Naive B cell (primary cell): ENCODE measurements around the gene WDR4. TPM values are rescaled to one million over a fixed set of nuclear protein-coding genes. Genes with fewer than 3 reads are reported as not detected.
"Not testable (repeated sequence)": the region's sequence is repeated elsewhere in the genome, so short reads cannot be mapped to it uniquely, and the experiment has no call there.

ENCODE experiments used
- ATAC-seq, 2 donors: fragments of 150-1000 bp; cut with Tn5 transposase; 2 replicates each; pipeline ENCODE4 v1.10.0; 2021; ENCODE audit warnings: low read depth in 2 of 2, mild to moderate bottlenecking in 2 of 2, moderate library complexity in 2 of 2
- DNase-seq: peaks from one replicate; pipeline ENCODE4 v3.0.0; 2022
- H3K27ac Mint-ChIP-seq, 6 donors: one replicate each; pipeline ENCODE4 v1.8.0; 2020 to 2022; ENCODE audit warnings: mild to moderate bottlenecking in 6 of 6, mixed read lengths in 6 of 6, moderate library complexity in 5 of 6, inconsistent platforms in 2 of 6
- H3K27me3 Mint-ChIP-seq, 3 donors: one replicate each; pipeline ENCODE4 v1.8.0; 2021 to 2022; ENCODE audit warnings: mixed read lengths in 3 of 3, mild to moderate bottlenecking in 1 of 3
- H3K36me3 Mint-ChIP-seq, 2 donors: one replicate each; pipeline ENCODE4 v1.8.0; 2020 to 2022; ENCODE audit warnings: mixed read lengths in 2 of 2, inconsistent platforms in 1 of 2, mild to moderate bottlenecking in 1 of 2
- H3K4me1 Mint-ChIP-seq, 3 donors: one replicate each; pipeline ENCODE4 v1.8.0; 2020 to 2022; ENCODE audit warnings: mixed read lengths in 3 of 3, inconsistent platforms in 1 of 3, mild to moderate bottlenecking in 1 of 3, moderate library complexity in 1 of 3
- H3K4me3 Mint-ChIP-seq, 8 donors: one replicate each; pipeline ENCODE4 v1.8.0; 2020 to 2022; ENCODE audit warnings: mild to moderate bottlenecking in 8 of 8, mixed read lengths in 8 of 8, moderate library complexity in 8 of 8, inconsistent platforms in 2 of 8
- H3K9me3 Mint-ChIP-seq, 7 donors: one replicate each; pipeline ENCODE4 v1.8.0; 2020 to 2022; ENCODE audit warnings: mixed read lengths in 7 of 7, mild to moderate bottlenecking in 5 of 7, inconsistent platforms in 2 of 7, moderate library complexity in 1 of 7
- polyA plus RNA-seq, 6 donors: library from polyadenylated mRNA; unstranded; fragments of 300-500 nt; fragmentation: Illumina TruSeq; gene quantifications; one replicate each; pipeline ENCODE4 v1.2.3, GENCODE V29; 2021; ENCODE audit warnings: low read depth in 6 of 6

The WDR4 gene
- polyA plus RNA-seq, 6 donors from 2014 or later: 8.7 to 18.4 (median 10.5) TPM

DNA sequence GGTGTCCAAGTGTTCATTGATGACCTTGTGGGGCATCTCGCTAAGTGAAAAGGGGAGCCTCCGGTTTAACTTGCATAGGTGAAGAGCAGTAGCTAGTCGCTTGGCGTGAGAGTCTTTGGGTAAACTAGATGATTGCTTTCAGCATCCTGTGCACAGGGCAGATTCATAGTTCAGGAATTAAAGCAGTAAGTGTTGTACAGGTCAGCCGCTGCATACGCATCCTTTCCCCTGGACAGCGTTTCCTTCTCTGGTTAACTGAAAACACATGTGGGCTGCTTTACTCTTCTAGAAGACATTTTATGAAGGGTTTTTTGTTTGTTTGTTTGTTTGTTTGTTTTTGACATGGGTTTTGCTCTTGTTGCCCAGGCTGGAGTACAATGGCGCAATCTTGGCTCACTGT is 25.9 kb upstream of the WDR4 start:
- no peak for DNase-seq
- Mint-ChIP-seq H3K4me1 (peaks cover 0 to 2% (median 0%) of the 10 kb centered on the region in 3 donors), H3K27ac (no peak overlapping the region), H3K27me3 (no peaks in the 10 kb centered on the region), H3K9me3 (peaks cover 0 to 3% (median 0%) of the 10 kb centered on the region in 7 donors), H3K4me3 (no peak overlapping the region), H3K36me3 (peaks cover 14 to 18% of the 10 kb centered on the region in 2 donors)
- no peak for ATAC-seq

DNA sequence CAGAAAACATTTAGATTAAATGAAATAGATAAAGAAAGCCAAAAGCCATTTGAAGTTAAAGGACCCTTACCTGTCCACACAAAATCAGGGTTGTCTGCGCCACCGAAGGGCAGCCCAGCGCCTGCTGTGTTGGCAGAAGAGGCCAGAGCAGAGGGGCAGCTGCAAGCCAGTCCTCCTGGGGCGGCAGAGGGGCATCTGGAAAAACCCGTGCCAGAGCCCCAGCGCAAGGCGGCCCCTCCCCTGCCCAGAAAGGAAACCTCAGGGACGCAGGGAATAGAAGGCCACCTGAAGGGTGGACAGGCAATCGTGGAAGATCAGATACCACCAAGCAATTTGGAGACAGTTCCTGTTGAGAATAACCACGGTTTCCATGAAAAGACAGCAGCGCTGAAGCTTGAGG is 24.5 kb upstream of the WDR4 start:
- Mint-ChIP-seq H3K4me3 (no peak overlapping the region), H3K9me3 (peaks cover 0 to 3% (median 0%) of the 10 kb centered on the region in 7 donors), H3K4me1 (peaks cover under 1 to 5% (median 2%) of the 10 kb centered on the region in 3 donors), H3K27ac (no peak overlapping the region), H3K36me3 (peaks cover 11 to 18% of the 10 kb centered on the region in 2 donors), H3K27me3 (no peaks in the 10 kb centered on the region)
- no peak for DNase-seq
- ATAC-seq: no peak

DNA sequence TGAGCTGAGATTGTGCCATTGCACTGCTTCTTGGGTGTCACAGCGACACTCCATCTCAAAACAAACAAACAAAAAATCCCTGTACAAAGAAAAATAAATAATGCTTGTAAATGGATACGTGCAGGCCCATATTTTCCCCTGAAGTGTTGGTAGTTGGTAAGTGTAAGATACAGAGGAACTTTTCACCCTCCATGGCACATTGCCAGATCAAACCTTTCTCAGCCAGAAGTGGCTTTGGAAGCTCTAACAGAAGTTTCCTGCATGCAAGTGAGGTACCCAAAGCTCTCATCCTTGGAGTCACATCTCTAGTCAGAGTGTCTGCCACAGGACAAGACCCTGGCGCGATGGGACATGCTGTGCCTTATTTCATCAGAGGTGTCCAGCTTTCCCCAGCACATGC is 21.1 kb upstream of the WDR4 start:
- DNase-seq: no peak
- H3K27me3 Mint-ChIP-seq: no peaks in the 10 kb centered on the region
- no peak for ATAC-seq
- no peak overlapping the region for H3K27ac Mint-ChIP-seq
- no peaks in the 10 kb centered on the region for H3K9me3 Mint-ChIP-seq
- peaks cover 8 to 13% (median 12%) of the 10 kb centered on the region in 3 donors for H3K4me1 Mint-ChIP-seq
- H3K36me3 Mint-ChIP-seq: peaks cover 7 to 10% of the 10 kb centered on the region in 2 donors
- no peak overlapping the region for H3K4me3 Mint-ChIP-seq

DNA sequence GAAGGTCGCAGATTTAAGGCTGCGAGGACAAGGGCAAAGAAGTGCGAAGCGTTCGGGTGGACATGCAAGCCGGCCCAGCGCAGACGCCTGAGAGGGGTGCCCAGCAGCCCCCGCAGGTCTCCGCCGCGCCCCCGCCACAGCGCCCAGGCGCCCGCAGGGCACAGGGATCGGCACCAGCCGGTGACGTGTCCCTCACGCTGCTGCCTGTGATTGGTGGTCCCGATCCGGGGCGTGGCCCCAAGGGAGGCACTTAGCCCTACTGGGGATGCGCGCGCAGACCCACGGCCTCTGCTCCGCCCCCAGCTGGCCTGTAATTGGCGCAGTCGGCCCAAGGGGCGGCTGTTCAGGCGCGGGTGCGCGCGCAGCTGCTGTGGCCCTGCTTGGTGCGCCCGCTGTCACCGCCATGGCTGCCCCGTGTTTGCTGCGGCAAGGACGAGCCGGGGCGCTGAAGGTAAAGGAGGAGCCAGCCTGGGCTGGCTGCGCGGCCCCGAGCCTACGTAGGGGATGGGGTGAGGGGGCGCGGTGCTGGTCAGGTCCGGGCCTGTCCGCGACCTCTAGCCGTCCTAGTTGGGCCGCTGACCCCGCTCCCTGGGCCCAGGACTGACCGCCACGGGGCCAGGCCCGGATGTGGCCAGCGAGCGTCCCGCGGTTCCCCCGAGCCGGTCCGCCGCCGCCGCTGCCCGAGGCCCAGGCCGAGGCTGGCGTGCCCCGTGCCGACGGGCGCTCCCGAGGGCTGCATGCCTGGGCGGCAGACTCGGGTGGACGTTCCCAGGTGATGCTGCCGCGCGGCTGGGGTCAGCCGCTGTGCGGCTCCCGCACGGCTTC is 13.8 kb upstream of the WDR4 start, which contains the start of gene NDUFV3:
Gene NDUFV3 (plus strand): TSS at position 379 of the 825 bp plus-strand sequence. CDS start 25 bp downstream, at position 404.
- H3K36me3 Mint-ChIP-seq: peaks cover 0 to 4% of the 10 kb centered on the region in 2 donors

DNA sequence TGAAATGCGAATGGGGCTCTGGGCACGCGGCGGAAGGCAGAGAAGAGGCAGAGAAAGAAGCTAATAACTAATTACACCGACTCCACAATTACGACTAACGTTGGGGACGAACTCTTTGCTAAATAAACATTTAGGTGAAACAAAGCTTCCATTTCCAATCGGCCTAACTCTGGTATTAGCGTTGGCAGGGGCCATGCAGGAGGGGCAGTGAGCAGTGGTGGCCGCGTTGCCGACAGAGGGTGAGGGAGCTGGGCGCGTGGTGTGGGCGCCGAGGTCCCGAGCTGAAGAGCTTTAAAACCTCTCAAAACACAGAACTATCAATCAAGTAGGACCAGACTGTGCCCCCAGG is 13.2 kb upstream of the WDR4 start:
- Mint-ChIP-seq H3K36me3 (no peaks in the 10 kb centered on the region), H3K4me3 (peak overlapping the region; percentile 84 to 95 (median 92)), H3K27ac (peak overlapping the region; percentile 91 to 99 (median 96)), H3K4me1 (peaks cover 6 to 14% (median 12%) of the 10 kb centered on the region in 3 donors), H3K9me3 (no peaks in the 10 kb centered on the region), H3K27me3 (no peaks in the 10 kb centered on the region)
- DNase-seq (no peak), ATAC-seq (peak; percentile 17 to 24)

More for the DNA sequence above, 13.8 kb upstream of the WDR4 start, which contains the start of gene NDUFV3:
- Mint-ChIP-seq H3K27ac (peak within 1 kb of the TSS; percentile 91 to 99 (median 96)), H3K4me1 (peaks cover 8 to 16% (median 12%) of the 10 kb centered on the region in 3 donors), H3K9me3 (no peaks in the 10 kb centered on the region), H3K27me3 (no peaks in the 10 kb centered on the region), H3K4me3 (peak within 1 kb of the TSS; percentile 84 to 95 (median 93))
- DNase-seq (peak; percentile 98), ATAC-seq (peak; percentile 90)

DNA sequence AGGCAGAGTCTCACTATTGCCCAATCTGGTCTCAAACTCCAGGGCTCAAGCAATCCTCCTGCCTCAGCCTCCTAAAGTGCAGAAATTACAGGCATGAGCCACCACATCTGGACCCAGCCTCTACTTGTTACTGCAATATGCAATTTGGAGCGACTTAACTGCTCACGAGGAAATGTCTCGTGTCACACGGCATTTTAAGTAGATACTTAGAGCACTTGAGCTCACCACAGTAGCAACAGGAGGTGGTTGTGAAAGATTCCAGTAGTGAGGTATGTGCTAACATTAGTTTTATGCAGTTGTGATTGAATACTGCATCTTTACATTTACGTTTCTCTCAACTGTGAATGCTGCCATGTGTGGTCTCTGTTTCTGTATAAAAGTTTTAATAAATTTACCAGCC is 8.0 kb upstream of the WDR4 start:
- H3K4me3 Mint-ChIP-seq: no peak overlapping the region
- peaks cover 1 to 2% (median 2%) of the 10 kb centered on the region in 3 donors for H3K4me1 Mint-ChIP-seq
- no peaks in the 10 kb centered on the region for H3K27me3 Mint-ChIP-seq
- ATAC-seq (no peak), DNase-seq (no peak)
- H3K36me3 Mint-ChIP-seq: no peaks in the 10 kb centered on the region
- H3K9me3 Mint-ChIP-seq: no peaks in the 10 kb centered on the region
- no peak overlapping the region for H3K27ac Mint-ChIP-seq

DNA sequence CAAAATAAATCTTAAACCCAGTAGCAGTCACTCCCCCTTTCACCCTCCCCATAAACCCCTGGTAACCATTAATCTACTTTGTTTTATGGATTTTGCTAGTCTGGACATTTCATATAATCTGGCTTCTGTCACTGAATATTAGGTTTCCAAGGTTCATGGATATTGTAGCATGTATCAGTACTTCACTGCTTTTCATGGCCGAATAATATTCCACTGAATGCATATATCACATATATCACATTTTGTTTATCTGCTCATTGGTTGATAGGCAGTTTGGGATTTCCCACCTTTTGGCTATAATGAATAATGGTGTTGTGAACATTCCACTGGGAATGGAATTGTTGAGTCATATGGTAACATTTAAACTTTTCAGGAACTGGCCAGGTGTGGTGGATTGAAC is 4.6 kb upstream of the WDR4 start:
- no peaks in the 10 kb centered on the region for H3K9me3 Mint-ChIP-seq
- DNase-seq (no peak), ATAC-seq (no peak)
- H3K27me3 Mint-ChIP-seq: no peaks in the 10 kb centered on the region
- peak overlapping the region in 1 of 8 donors; percentile 48 for H3K4me3 Mint-ChIP-seq
- peaks cover 15 to 21% (median 18%) of the 10 kb centered on the region in 3 donors for H3K4me1 Mint-ChIP-seq
- H3K36me3 Mint-ChIP-seq: no peaks in the 10 kb centered on the region
- H3K27ac Mint-ChIP-seq: no peak overlapping the region

DNA sequence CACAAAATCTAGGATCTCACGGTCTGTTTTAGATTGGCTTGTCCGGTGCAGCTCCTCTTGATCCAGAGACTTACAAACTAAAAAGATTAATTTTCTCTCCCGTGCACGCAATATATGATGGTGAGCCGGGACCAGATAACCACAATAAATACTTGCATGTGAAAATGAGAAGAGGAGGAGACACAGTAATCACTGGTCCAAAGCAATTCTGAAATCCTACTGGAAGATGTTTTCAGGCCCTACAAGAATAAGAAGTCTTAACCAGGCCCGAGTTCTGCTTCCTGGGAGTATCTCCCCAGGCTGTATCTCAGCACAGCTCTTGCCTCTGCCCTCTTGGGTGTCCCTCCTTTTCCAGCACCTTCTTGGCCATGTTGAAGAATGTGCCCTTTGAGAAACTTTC is 1.0 kb upstream of the WDR4 start:
- H3K36me3 Mint-ChIP-seq: peaks cover 0 to 5% of the 10 kb centered on the region in 2 donors
- H3K27ac Mint-ChIP-seq: peak overlapping the region; percentile 96 to 100 (median 99)
- no peak for ATAC-seq
- peak overlapping the region; percentile 95 to 100 (median 98) for H3K4me3 Mint-ChIP-seq
- no peaks in the 10 kb centered on the region for H3K27me3 Mint-ChIP-seq
- no peak for DNase-seq
- no peaks in the 10 kb centered on the region for H3K9me3 Mint-ChIP-seq
- H3K4me1 Mint-ChIP-seq: peaks cover 27 to 40% (median 28%) of the 10 kb centered on the region in 3 donors

DNA sequence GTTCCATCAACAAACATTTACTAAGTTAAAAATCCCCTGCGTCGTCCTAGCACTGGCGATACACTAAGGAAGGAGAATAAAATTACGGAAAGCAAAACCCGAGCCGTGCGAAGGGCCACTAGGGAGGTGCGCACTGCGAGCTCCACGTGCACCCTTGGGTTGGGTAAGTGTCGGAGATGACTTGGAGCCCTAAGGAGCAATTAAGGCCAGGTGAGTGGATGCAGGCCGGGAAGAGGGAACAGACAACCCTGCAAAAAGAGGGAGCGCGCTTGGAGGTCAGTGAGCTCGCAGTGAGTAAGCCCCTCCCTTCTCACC is 704 bp downstream of the WDR4 start:
- Mint-ChIP-seq H3K4me1 (peaks cover 27 to 40% (median 28%) of the 10 kb centered on the region in 3 donors), H3K36me3 (peaks cover 0 to 7% of the 10 kb centered on the region in 2 donors), H3K27ac (peak overlapping the region; percentile 96 to 100 (median 98)), H3K4me3 (peak overlapping the region; percentile 95 to 100 (median 98)), H3K9me3 (no peaks in the 10 kb centered on the region), H3K27me3 (no peaks in the 10 kb centered on the region)
- ATAC-seq: peak in 1 of 2 donors; percentile 1
- peak; percentile 13 for DNase-seq

DNA sequence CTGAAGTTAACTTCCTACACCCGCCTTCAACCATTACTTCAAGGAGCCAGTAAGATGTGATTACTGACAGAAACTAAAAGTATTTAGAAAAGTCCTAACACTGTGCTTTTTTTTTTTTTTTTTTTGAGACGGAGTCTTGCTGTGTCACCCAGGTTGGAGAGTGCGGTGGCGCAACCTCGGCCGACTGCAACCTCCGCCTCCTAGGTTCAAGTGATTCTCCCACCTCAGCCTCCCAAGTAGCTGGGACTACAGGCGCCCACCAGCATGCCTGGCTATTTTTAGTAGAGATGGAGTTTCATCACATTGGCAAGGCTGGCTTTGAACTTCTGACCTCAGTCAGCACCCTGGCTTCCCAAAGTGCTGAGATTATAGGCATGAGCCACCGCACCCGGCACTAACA is 3.5 kb downstream of the WDR4 start:
- Mint-ChIP-seq H3K4me1 (peaks cover 25 to 38% (median 26%) of the 10 kb centered on the region in 3 donors), H3K4me3 (peak overlapping the region in 1 of 8 donors; percentile 96), H3K36me3 (peaks cover 6 to 16% of the 10 kb centered on the region in 2 donors), H3K27ac (peak overlapping the region in 2 of 6 donors; percentile 44 to 89)
- not testable (repeated sequence) for H3K27me3 Mint-ChIP-seq, DNase-seq, H3K9me3 Mint-ChIP-seq, ATAC-seq

DNA sequence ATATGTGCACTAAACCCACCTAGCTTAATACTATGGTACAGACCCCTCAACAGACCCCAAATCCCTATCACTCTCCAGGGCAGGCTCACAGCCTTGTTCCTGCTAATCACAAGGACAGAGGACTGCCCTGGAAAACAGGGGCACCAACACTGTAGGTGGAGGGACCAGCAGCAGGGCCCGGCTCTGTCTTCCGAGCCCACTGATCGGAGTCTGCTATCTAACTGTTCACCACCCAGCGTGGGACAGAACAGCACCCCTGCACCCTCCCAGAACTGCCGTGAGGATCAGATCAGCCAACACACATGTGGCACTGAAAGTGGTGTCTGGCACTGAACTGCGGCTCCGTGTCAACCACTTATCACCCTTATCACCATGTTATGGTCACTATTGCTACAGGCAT is 6.2 kb downstream of the WDR4 start:
- Mint-ChIP-seq H3K27me3 (no peaks in the 10 kb centered on the region), H3K27ac (peak overlapping the region in 2 of 6 donors; percentile 32 to 69), H3K4me3 (no peak overlapping the region), H3K4me1 (peaks cover 3 to 17% (median 6%) of the 10 kb centered on the region in 3 donors), H3K9me3 (no peaks in the 10 kb centered on the region), H3K36me3 (peaks cover 6 to 10% of the 10 kb centered on the region in 2 donors)
- ATAC-seq (no peak), DNase-seq (no peak)

DNA sequence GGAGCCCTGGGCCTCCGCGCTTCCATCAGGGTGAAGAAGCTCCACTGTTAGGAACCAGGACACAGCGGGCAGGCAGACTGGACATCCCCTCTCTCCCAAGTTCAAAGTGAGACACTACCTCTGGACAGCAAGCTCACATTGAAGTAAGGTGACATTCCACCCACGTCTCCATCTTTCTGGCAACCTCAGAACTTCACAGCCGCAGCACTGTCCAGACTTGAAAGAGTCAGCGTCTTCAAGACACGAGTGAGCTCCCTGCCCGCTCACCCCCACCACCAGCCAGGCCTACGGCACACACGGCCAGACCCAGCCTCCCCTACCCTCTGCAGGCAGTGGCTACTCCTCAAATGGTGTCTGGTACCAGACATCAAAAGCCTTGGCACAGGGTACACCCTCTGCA is 11.1 kb downstream of the WDR4 start:
- Mint-ChIP-seq H3K4me3 (no peak overlapping the region), H3K27me3 (no peaks in the 10 kb centered on the region), H3K9me3 (no peaks in the 10 kb centered on the region), H3K27ac (peak overlapping the region in 1 of 6 donors; percentile 66), H3K4me1 (peaks cover 10 to 21% (median 10%) of the 10 kb centered on the region in 3 donors), H3K36me3 (peaks cover 6 to 7% of the 10 kb centered on the region in 2 donors)
- ATAC-seq (no peak), DNase-seq (no peak)

DNA sequence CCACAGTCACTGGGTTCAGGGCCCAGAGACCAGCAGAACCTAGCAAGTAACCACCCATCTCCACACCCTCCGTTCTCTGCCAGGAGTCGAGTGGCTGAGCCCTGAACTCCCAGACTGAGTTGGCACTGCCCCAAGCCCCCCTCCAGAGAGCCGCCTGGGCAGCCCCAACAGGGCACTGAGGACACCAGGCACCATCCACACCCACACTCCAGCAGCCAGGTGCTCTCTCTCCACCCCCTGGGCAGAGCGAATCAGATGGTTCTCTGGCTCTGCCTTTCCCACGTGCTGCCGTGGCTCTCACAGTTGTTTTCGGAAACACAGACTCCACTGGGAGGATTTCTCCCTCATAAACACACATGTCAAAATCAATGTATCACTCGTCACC is 13.6 kb downstream of the WDR4 start:
- H3K27ac Mint-ChIP-seq: peak overlapping the region in 1 of 6 donors; percentile 47
- H3K4me3 Mint-ChIP-seq: no peak overlapping the region
- H3K27me3 Mint-ChIP-seq: no peaks in the 10 kb centered on the region
- H3K4me1 Mint-ChIP-seq: peaks cover 7 to 21% (median 10%) of the 10 kb centered on the region in 3 donors
- H3K9me3 Mint-ChIP-seq: no peaks in the 10 kb centered on the region
- ATAC-seq (no peak), DNase-seq (no peak)
- H3K36me3 Mint-ChIP-seq: peaks cover 0 to 9% of the 10 kb centered on the region in 2 donors
